Glomerular visceral epithelial cell (primary cell): ENCODE results near the gene SGO2.
A peak's percentile ranks its signal among the peaks of the same experiment; 100 is the strongest.

ENCODE experiments used
- DNase-seq: peaks from one replicate; pipeline ENCODE4 v3.0.0-alpha.2; 2016; ENCODE audit errors: extremely low spot score

The SGO2 gene

GRCh38 chr2:200619279-200619678 is 93.3 kb downstream of the SGO2 start:
- no peak for DNase-seq

GRCh38 chr2:200620606-200621390 is 94.8 kb downstream of the SGO2 start:
- DNase-seq = no peak

GRCh38 chr2:200622106-200622505 is 96.1 kb downstream of the SGO2 start:
- no peak for DNase-seq

- DNase-seq = no peak
Observed at GRCh38 chr2:200624026-200624425, 98.0 kb downstream of the SGO2 start.

- DNase-seq = peak; percentile 43
Observed at GRCh38 chr2:200624658-200625057, 98.7 kb downstream of the SGO2 start.

- DNase-seq = no peak
Observed at GRCh38 chr2:200625282-200625681, 99.3 kb downstream of the SGO2 start.

- no peak for DNase-seq
Observed at GRCh38 chr2:200625958-200626363, 100.0 kb downstream of the SGO2 start.

- DNase-seq = no peak
Observed at GRCh38 chr2:200627110-200627770, 101.2 kb downstream of the SGO2 start.

GRCh38 chr2:200628461-200628860 is 102.5 kb downstream of the SGO2 start:
- DNase-seq = peak; percentile 25

GRCh38 chr2:200631287-200631686 is 105.3 kb downstream of the SGO2 start:
- no peak for DNase-seq
